HCT116 (cell line): ENCODE results near the gene CENPM.

Experiments used
- CEBPB ChIP-seq: IDR thresholded peaks from 2 replicates; pipeline ENCODE4 v1.6.1; 2012; ENCODE audit warnings: low read depth
- CTCF ChIP-seq, 3 experiments: fragments of 200-600 bp in 1 of 3; sonication (generic) in 1 of 3; IDR thresholded peaks in 2 of 3; conservative IDR thresholded peaks in 1 of 3; 2 replicates each; pipeline ENCODE4 v1.5.1; 2012 to 2017; ENCODE audit warnings: low read depth in 2 of 3, low read length in 2 of 3, antibody characterized with exemption in 1 of 3, borderline replicate concordance in 1 of 3, control low read depth in 1 of 3, mild to moderate bottlenecking in 1 of 3, mixed read lengths in 1 of 3, mixed run types in 1 of 3, moderate library complexity in 1 of 3; ENCODE audit not compliant: insufficient read depth in 1 of 3
- EGR1 ChIP-seq: IDR thresholded peaks from 2 replicates; pipeline ENCODE4 v1.6.1; 2012; ENCODE audit warnings: low read depth
- MAX ChIP-seq: IDR thresholded peaks from 2 replicates; pipeline ENCODE4 v1.6.1; 2012
- POLR2A ChIP-seq: IDR thresholded peaks from 2 replicates; pipeline ENCODE4 v1.7.0; 2011; ENCODE audit warnings: borderline replicate concordance; ENCODE audit not compliant: insufficient read depth, insufficient read length; ENCODE audit errors: extremely low read depth
- RAD21 ChIP-seq: IDR thresholded peaks from 2 replicates; pipeline ENCODE4 v1.6.1; 2012; ENCODE audit warnings: low read depth, mild to moderate bottlenecking
- SRF ChIP-seq: IDR thresholded peaks from 2 replicates; pipeline ENCODE4 v1.6.1; 2012; ENCODE audit warnings: low read depth
- ZBTB33 ChIP-seq: IDR thresholded peaks from 2 replicates; pipeline ENCODE4 v1.6.1; 2011; ENCODE audit warnings: mild to moderate bottlenecking, low read length, moderate library complexity; ENCODE audit not compliant: insufficient replicate concordance; ENCODE audit errors: extremely low read depth

- TF ChIP-seq SRF (no peak), CTCF (IDR thresholded peaks at IDR 0.05 in 2 of 3, conservative IDR thresholded peaks at IDR 0.05 in 1 of 3; ENCODE audit: borderline replicate concordance in 1 of 3, insufficient read depth in 1 of 3, low read depth in 2 of 3, low read length in 2 of 3) (no peak), ZBTB33 (no peak), POLR2A (no peak), EGR1 (no peak), CEBPB (no peak), MAX (no peak), RAD21 (no peak)
Measured at GRCh38 chr22:41922328-41922727, 24.6 kb downstream of the CENPM start.
